PC-3 (cell line): Measurements from ENCODE around the gene FBLN1. TPM values are rescaled to one million over a fixed set of nuclear protein-coding genes. Genes with fewer than 3 reads are reported as not detected.

ENCODE experiments used
- ATAC-seq: fragments of 200-7000 bp; cut with Tn5 transposase; 2 replicates; pipeline ENCODE4 v1.9.1; 2020; ENCODE audit warnings: mild to moderate bottlenecking, moderate library complexity
- BruUV-seq: library from RNA; stranded (reverse); fragments of 400-500 nt; replicated peaks from 2 replicates; lab custom pipeline; 2021; lab: Mats Ljungman, UMichigan
- CTCF ChIA-PET: fragments of 300-600 bp; sonication (Branson Sonifier 250); formaldehyde crosslinking; loops from one replicate; lab custom pipeline; 2022; ENCODE audit warnings: antibody characterized with exemption; lab: Charles Lee
- POLR2A ChIA-PET: fragments of 300-600 bp; sonication (Branson Sonifier 250); formaldehyde crosslinking; loops from one replicate; lab custom pipeline; 2022; ENCODE audit warnings: antibody characterized with exemption; ENCODE audit not compliant: unreplicated experiment; lab: Charles Lee
- DNase-seq: peaks from one replicate; pipeline ENCODE4 v3.0.0-alpha.2; 2015
- H2AFZ ChIP-seq: fragments of 300-600 bp; sonication (generic); 2 replicates; pipeline ENCODE4 v1.6.0; 2016; ENCODE audit warnings: antibody characterized with exemption, low read length
- H3F3A ChIP-seq: fragments of 300-600 bp; sonication (generic); one replicate; pipeline ENCODE4 v1.6.0; 2017; ENCODE audit warnings: antibody characterized with exemption, low read length, control low read depth, mild to moderate bottlenecking; ENCODE audit not compliant: unreplicated experiment
- H3K27ac ChIP-seq: fragments of 300-600 bp; sonication (generic); 2 replicates; pipeline ENCODE4 v1.5.1; 2016; ENCODE audit warnings: mild to moderate bottlenecking, low read length
- H3K27me3 ChIP-seq: fragments of 300-600 bp; sonication (generic); 2 replicates; pipeline ENCODE4 v1.6.1; 2016; ENCODE audit warnings: low read length, mixed read lengths
- H3K36me3 ChIP-seq: fragments of 300-600 bp; sonication (generic); 2 replicates; pipeline ENCODE4 v1.6.1; 2016; ENCODE audit warnings: low read depth, mixed run types, low read length, mixed read lengths
- H3K4me1 ChIP-seq: fragments of 300-600 bp; sonication (generic); 2 replicates; pipeline ENCODE4 v1.5.1; 2016; ENCODE audit warnings: low read length; ENCODE audit not compliant: insufficient read depth
- H3K4me2 ChIP-seq: fragments of 300-600 bp; sonication (generic); 2 replicates; pipeline ENCODE4 v1.6.0; 2016; ENCODE audit warnings: low read length
- H3K4me3 ChIP-seq: fragments of 300-600 bp; sonication (generic); 2 replicates; pipeline ENCODE4 v1.5.1; 2016; ENCODE audit warnings: mild to moderate bottlenecking, low read length, mixed read lengths
- H3K79me2 ChIP-seq: fragments of 300-600 bp; sonication (generic); 2 replicates; pipeline ENCODE4 v1.6.1; 2017; ENCODE audit warnings: low read length, mixed read lengths
- H3K9ac ChIP-seq: fragments of 300-600 bp; sonication (generic); 2 replicates; pipeline ENCODE4 v1.6.0; 2016; ENCODE audit warnings: mild to moderate bottlenecking, low read length
- H3K9me2 ChIP-seq: fragments of 300-600 bp; sonication (generic); replicated peaks from 2 replicates; pipeline ENCODE4 v1.6.1; 2016; ENCODE audit warnings: mixed run types, low read length, mixed read lengths
- H3K9me3 ChIP-seq: fragments of 300-600 bp; sonication (generic); 2 replicates; pipeline ENCODE4 v1.6.1; 2016; ENCODE audit warnings: low read length, mixed read lengths
- H4K20me1 ChIP-seq: fragments of 300-600 bp; sonication (generic); 2 replicates; pipeline ENCODE4 v1.6.1; 2016; ENCODE audit warnings: low read length, mixed read lengths
- CTCF ChIP-seq: fragments of 300-600 bp; sonication (generic); conservative IDR thresholded peaks from 2 replicates; pipeline ENCODE4 v1.5.1; 2017; ENCODE audit warnings: antibody characterized with exemption, low read depth, mild to moderate bottlenecking, low read length
- EZH2 ChIP-seq: fragments of 300-600 bp; sonication (generic); IDR thresholded peaks from one replicate; pipeline ENCODE4 v1.6.1; 2017; ENCODE audit warnings: antibody characterized with exemption, mild to moderate bottlenecking, low read length; ENCODE audit not compliant: unreplicated experiment
- EZH2phosphoT487 ChIP-seq: fragments of 300-600 bp; sonication (generic); IDR thresholded peaks from 2 replicates; pipeline ENCODE4 v1.6.1; 2018; ENCODE audit warnings: mild to moderate bottlenecking, antibody characterized with exemption, low read length, borderline replicate concordance
- intact Hi-C: fragments of 100-400 bp; cut with micrococcal nuclease; formaldehyde crosslinking; loops from 2 replicates; pipeline ENCODE4 v1.9.0; 2023
- total RNA-seq: library from RNA; depleted of rRNA; stranded (reverse); fragments of >200 nt; gene quantifications from 2 replicates; pipeline ENCODE4 v1.2.3, GENCODE V29; 2014

Gene FBLN1
- total RNA-seq, 1 experiment from 2014 or later: 13.4 TPM

- Histone ChIP-seq H3K79me2 (no peaks in the 10 kb centered on the region), H3K9ac (no peak overlapping the region), H3K9me3 (0 out of 2 replicates have a peak, but pooled peaks cover 3% of the 10 kb centered on the region), H4K20me1 (no peaks in the 10 kb centered on the region), H3K36me3 (no peaks in the 10 kb centered on the region), H3K4me1 (peaks cover 9% of the 10 kb centered on the region), H3K4me3 (no peak overlapping the region), H3K9me2 (no peaks in the 10 kb centered on the region), H3K27me3 (no peaks in the 10 kb centered on the region), H3K27ac (no peak overlapping the region), H3K4me2 (no peak overlapping the region), H3F3A (no peaks in the 10 kb centered on the region), H2AFZ (no peak overlapping the region)
- TF ChIP-seq CTCF (no peak), EZH2 (no peak), EZH2phosphoT487 (no peak)
- CTCF ChIA-PET: no interaction called here
- no peak for ATAC-seq
- POLR2A ChIA-PET: no interaction called here
- intact Hi-C loops: no loop called here
- DNase-seq: no peak
- BruUV-seq: no TSS peak
Observed at GRCh38 chr22:45568213-45568612, 65.5 kb downstream of the FBLN1 start.

GRCh38 chr22:45571089-45571488 lies 68.4 kb downstream of the FBLN1 start:
- H3K27me3 ChIP-seq: no peaks in the 10 kb centered on the region
- no peaks in the 10 kb centered on the region for H3K79me2 ChIP-seq
- H3K4me3 ChIP-seq: no peak overlapping the region
- ChIA-PET POLR2A (no interaction called here), CTCF (no interaction called here)
- H3F3A ChIP-seq: no peaks in the 10 kb centered on the region
- peaks cover 9% of the 10 kb centered on the region for H3K4me1 ChIP-seq
- H3K36me3 ChIP-seq: no peaks in the 10 kb centered on the region
- no peaks in the 10 kb centered on the region for H3K9me2 ChIP-seq
- H4K20me1 ChIP-seq: no peaks in the 10 kb centered on the region
- H2AFZ ChIP-seq: no peak overlapping the region
- H3K9me3 ChIP-seq: 0 out of 2 replicates have a peak, but pooled peaks cover 3% of the 10 kb centered on the region
- H3K9ac ChIP-seq: no peak overlapping the region
- no peak overlapping the region for H3K4me2 ChIP-seq
- ATAC-seq (no peak), DNase-seq (no peak)
- BruUV-seq: no TSS peak
- TF ChIP-seq EZH2 (no peak), EZH2phosphoT487 (no peak), CTCF (no peak)
- intact Hi-C loops: no loop called here
- no peak overlapping the region for H3K27ac ChIP-seq

DNA sequence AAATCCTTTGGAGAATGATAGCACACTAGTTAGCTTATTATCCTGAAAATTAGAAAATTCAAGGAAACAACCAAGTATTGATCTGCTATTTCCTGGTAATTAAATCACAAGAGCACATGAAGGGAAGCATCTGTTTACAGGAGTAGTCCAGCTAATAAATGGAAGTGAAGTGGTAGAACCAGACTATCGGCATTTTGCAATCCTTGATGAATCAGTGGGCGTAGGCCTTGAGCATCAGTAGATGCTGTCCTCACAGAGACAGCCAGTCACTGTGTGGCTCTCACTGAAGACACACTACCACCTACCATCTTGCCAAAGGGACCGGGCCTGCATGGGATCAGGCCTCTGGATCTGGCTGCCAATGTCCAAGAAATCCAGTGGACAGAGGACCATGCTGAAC lies 69.8 kb downstream of the FBLN1 start:
- no peak for TF ChIP-seq EZH2phosphoT487
- TF ChIP-seq EZH2: no peak
- no peak for TF ChIP-seq CTCF
- intact Hi-C loops: no loop called here
- no peaks in the 10 kb centered on the region for H3K79me2 ChIP-seq
- H3K4me2 ChIP-seq: 0 out of 2 replicates have a peak overlapping the region, but pooled peaks have one; percentile 37
- peak overlapping the region; percentile 59 for H3K27ac ChIP-seq
- DNase-seq: peak; percentile 92
- H2AFZ ChIP-seq: no peak overlapping the region
- no peaks in the 10 kb centered on the region for H3K9me2 ChIP-seq
- no peak overlapping the region for H3K4me3 ChIP-seq
- ATAC-seq: peak; percentile 40
- ChIA-PET CTCF (no interaction called here), POLR2A (no interaction called here)
- no peaks in the 10 kb centered on the region for H3F3A ChIP-seq
- BruUV-seq: no TSS peak
- H3K36me3 ChIP-seq: no peaks in the 10 kb centered on the region
- no peaks in the 10 kb centered on the region for H3K27me3 ChIP-seq
- H4K20me1 ChIP-seq: no peaks in the 10 kb centered on the region
- no peak overlapping the region for H3K9ac ChIP-seq
- H3K9me3 ChIP-seq: 0 out of 2 replicates have a peak, but pooled peaks cover 3% of the 10 kb centered on the region
- H3K4me1 ChIP-seq: peaks cover 9% of the 10 kb centered on the region
